WTC11 (cell line): ENCODE measurements around the gene URB1. TPM values are rescaled to one million over a fixed set of nuclear protein-coding genes. Genes with fewer than 3 reads are reported as not detected.
A peak's percentile ranks its signal among the peaks of the same experiment; 100 is the strongest.
"Not testable (repeated sequence)": the region's sequence is repeated elsewhere in the genome, so short reads cannot be mapped to it uniquely, and the experiment has no call there.

Source experiments
- ATAC-seq: fragments of 200-7000 bp; cut with Tn5 transposase; 2 replicates; pipeline ENCODE4 v1.10.0; 2021; ENCODE audit warnings: mild to moderate bottlenecking, moderate library complexity
- CTCF ChIA-PET: fragments of 300-600 bp; sonication (Branson Sonifier 250); formaldehyde crosslinking; loops from one replicate; lab custom pipeline; 2021; ENCODE audit warnings: antibody characterized with exemption; lab: Charles Lee
- POLR2A ChIA-PET: fragments of 350-600 bp; sonication (Branson Sonifier 250); formaldehyde crosslinking; loops from one replicate; lab custom pipeline; 2021; ENCODE audit warnings: antibody characterized with exemption; lab: Charles Lee
- DNase-seq: peaks from one replicate; pipeline ENCODE4 v3.0.0; 2021; ENCODE audit warnings: low spot score
- H3K27ac Mint-ChIP-seq: 2 replicates; pipeline ENCODE4 v1.8.0; 2021; ENCODE audit warnings: mixed read lengths
- H3K27me3 Mint-ChIP-seq: 2 replicates; pipeline ENCODE4 v1.8.0; 2021; ENCODE audit warnings: low read depth, mild to moderate bottlenecking, moderate library complexity, mixed read lengths
- H3K36me3 Mint-ChIP-seq: 2 replicates; pipeline ENCODE4 v1.8.0; 2021; ENCODE audit warnings: mixed read lengths
- H3K4me1 Mint-ChIP-seq: 2 replicates; pipeline ENCODE4 v1.8.0; 2022; ENCODE audit warnings: mixed read lengths
- H3K4me3 Mint-ChIP-seq: 2 replicates; pipeline ENCODE4 v1.8.0; 2021; ENCODE audit warnings: mild to moderate bottlenecking, moderate library complexity, mixed read lengths
- H3K9me3 Mint-ChIP-seq: 2 replicates; pipeline ENCODE4 v1.8.0; 2021; ENCODE audit warnings: mixed read lengths
- ATF1 ChIP-seq: sonication (generic); formaldehyde crosslinking; IDR thresholded peaks from 2 replicates; pipeline ENCODE4 v1.8.1; 2023; ENCODE audit warnings: mild to moderate bottlenecking, moderate library complexity, missing genetic modification reagents
- FOXP1 ChIP-seq: sonication (generic); formaldehyde crosslinking; IDR thresholded peaks from 2 replicates; pipeline ENCODE4 v1.8.0; 2022; ENCODE audit warnings: missing genetic modification reagents, mild to moderate bottlenecking, moderate library complexity, borderline replicate concordance
- GRHL2 ChIP-seq: fragments of 250-450 bp; sonication (Bioruptor Pico); IDR thresholded peaks from 2 replicates; pipeline ENCODE4 v1.8.0; 2022; ENCODE audit warnings: mild to moderate bottlenecking, moderate library complexity; ENCODE audit not compliant: insufficient replicate concordance, severe bottlenecking
- IRF1 ChIP-seq: sonication (generic); formaldehyde crosslinking; IDR thresholded peaks from 2 replicates; pipeline ENCODE4 v1.8.0; 2023; ENCODE audit warnings: missing genetic modification reagents
- IRF2 ChIP-seq: sonication (generic); formaldehyde crosslinking; IDR thresholded peaks from 2 replicates; pipeline ENCODE4 v1.8.0; 2022; ENCODE audit warnings: low read depth, missing genetic modification reagents, borderline replicate concordance
- KAT7 ChIP-seq: sonication (generic); formaldehyde crosslinking; IDR thresholded peaks from 2 replicates; pipeline ENCODE4 v1.8.1; 2023; ENCODE audit warnings: missing genetic modification reagents, mild to moderate bottlenecking, borderline replicate concordance
- NR2C2 ChIP-seq: sonication (generic); formaldehyde crosslinking; IDR thresholded peaks from 2 replicates; pipeline ENCODE4 v1.8.0; 2022; ENCODE audit warnings: mild to moderate bottlenecking, missing genetic modification reagents
- PRRX2 ChIP-seq: fragments of 250-450 bp; sonication (Bioruptor Pico); IDR thresholded peaks from 2 replicates; pipeline ENCODE4 v1.8.0; 2021; ENCODE audit warnings: mild to moderate bottlenecking
- RORB ChIP-seq: fragments of 250-450 bp; sonication (Bioruptor Pico); IDR thresholded peaks from 2 replicates; pipeline ENCODE4 v1.9.0; 2021; ENCODE audit warnings: mild to moderate bottlenecking
- SOX15 ChIP-seq: fragments of 250-450 bp; sonication (Bioruptor Pico); IDR thresholded peaks from 2 replicates; pipeline ENCODE4 v1.9.0; 2021; ENCODE audit warnings: mild to moderate bottlenecking
- ZNF671 ChIP-seq: fragments of 250-450 bp; sonication (Bioruptor Pico); IDR thresholded peaks from 2 replicates; pipeline ENCODE4 v1.8.0; 2021; ENCODE audit warnings: mild to moderate bottlenecking
- ZSCAN18 ChIP-seq: fragments of 250-450 bp; sonication (Bioruptor Pico); IDR thresholded peaks from 2 replicates; pipeline ENCODE4 v2.1.2; 2022; ENCODE audit warnings: mild to moderate bottlenecking, moderate library complexity
- total RNA-seq: library from RNA; stranded (reverse); gene quantifications from 3 replicates; pipeline ENCODE4 v1.2.3, GENCODE V29; 2021
- TF ChIP-seq, protein P1 (sequence below): sonication (generic); formaldehyde crosslinking; conservative IDR thresholded peaks from 2 replicates; pipeline ENCODE4 v1.8.1; 2023; ENCODE audit warnings: mild to moderate bottlenecking, low read depth, missing genetic modification reagents, moderate library complexity
- TF ChIP-seq, protein P2 (sequence below): sonication (generic); formaldehyde crosslinking; IDR thresholded peaks from 2 replicates; pipeline ENCODE4 v1.8.0; 2022; ENCODE audit warnings: mild to moderate bottlenecking, missing genetic modification reagents
- TF ChIP-seq, protein P3 (sequence below): sonication (generic); formaldehyde crosslinking; IDR thresholded peaks from 2 replicates; pipeline ENCODE4 v1.8.0; 2022; ENCODE audit warnings: mild to moderate bottlenecking, missing genetic modification reagents
- TF ChIP-seq, protein P4 (sequence below): sonication (generic); formaldehyde crosslinking; IDR thresholded peaks from 2 replicates; pipeline ENCODE4 v1.8.1; 2023; ENCODE audit warnings: mild to moderate bottlenecking, missing genetic modification reagents

URB1 gene
- total RNA-seq, 1 experiment from 2014 or later, result 38.7 TPM

DNA sequence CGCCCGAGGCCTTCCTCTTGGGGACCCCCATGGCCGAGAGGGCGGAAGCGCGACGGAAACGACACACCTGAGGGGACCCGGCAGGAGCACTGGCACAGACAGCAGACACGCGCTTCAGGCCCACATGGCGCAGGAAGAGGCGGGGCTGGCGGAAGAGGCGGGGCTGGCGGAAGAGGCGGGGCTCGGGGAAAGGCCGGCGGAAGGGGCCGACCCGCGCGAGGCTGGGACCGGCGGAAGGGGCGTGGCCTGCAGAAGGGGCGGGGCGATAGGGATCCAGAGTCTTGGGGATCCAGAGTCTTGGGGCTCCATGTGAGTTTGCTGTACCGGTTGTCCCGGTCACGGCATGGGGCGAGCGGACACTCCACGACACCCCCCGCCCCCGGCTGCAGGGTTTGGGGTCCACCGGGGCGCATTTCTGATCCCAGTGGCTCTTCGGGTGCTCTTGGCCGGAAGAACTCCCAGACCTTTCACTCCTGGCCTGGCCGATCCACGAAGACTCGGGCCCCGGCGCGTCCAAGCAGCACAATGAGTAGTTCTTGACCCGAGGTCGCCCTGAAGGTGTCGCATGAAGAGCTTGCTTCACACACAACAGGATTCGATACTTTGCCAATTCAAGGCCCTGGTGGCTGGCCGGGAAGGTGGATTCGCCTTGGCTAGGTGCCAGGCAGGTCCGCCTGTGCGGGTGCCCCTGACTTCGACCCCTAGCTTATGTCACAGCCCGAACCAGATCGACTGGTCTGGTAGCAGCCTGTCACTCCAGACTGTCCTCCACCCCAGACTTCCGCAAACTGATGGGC lies at the start of gene URB1 (continued):
- no peak for TF ChIP-seq ZSCAN18
- TF ChIP-seq PRRX2 (CRISPR knock-in tag), result no peak
- no peak for TF ChIP-seq NR2C2
- no peak for TF ChIP-seq KAT7 (CRISPR knock-in tag)
- TF ChIP-seq IRF2 (CRISPR knock-in tag), result no peak
- TF ChIP-seq, protein P1, sequence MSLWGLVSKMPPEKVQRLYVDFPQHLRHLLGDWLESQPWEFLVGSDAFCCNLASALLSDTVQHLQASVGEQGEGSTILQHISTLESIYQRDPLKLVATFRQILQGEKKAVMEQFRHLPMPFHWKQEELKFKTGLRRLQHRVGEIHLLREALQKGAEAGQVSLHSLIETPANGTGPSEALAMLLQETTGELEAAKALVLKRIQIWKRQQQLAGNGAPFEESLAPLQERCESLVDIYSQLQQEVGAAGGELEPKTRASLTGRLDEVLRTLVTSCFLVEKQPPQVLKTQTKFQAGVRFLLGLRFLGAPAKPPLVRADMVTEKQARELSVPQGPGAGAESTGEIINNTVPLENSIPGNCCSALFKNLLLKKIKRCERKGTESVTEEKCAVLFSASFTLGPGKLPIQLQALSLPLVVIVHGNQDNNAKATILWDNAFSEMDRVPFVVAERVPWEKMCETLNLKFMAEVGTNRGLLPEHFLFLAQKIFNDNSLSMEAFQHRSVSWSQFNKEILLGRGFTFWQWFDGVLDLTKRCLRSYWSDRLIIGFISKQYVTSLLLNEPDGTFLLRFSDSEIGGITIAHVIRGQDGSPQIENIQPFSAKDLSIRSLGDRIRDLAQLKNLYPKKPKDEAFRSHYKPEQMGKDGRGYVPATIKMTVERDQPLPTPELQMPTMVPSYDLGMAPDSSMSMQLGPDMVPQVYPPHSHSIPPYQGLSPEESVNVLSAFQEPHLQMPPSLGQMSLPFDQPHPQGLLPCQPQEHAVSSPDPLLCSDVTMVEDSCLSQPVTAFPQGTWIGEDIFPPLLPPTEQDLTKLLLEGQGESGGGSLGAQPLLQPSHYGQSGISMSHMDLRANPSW (CRISPR knock-in tag), result no peak
- TF ChIP-seq, protein P2, sequence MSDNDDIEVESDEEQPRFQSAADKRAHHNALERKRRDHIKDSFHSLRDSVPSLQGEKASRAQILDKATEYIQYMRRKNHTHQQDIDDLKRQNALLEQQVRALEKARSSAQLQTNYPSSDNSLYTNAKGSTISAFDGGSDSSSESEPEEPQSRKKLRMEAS (CRISPR knock-in tag), result peak; percentile 97
- no peak for TF ChIP-seq RORB
- TF ChIP-seq ZNF671 (CRISPR knock-in tag), result no peak
- TF ChIP-seq GRHL2, result no peak
- TF ChIP-seq, protein P3, sequence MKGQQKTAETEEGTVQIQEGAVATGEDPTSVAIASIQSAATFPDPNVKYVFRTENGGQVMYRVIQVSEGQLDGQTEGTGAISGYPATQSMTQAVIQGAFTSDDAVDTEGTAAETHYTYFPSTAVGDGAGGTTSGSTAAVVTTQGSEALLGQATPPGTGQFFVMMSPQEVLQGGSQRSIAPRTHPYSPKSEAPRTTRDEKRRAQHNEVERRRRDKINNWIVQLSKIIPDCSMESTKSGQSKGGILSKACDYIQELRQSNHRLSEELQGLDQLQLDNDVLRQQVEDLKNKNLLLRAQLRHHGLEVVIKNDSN (CRISPR knock-in tag), result no peak; the same call in 1 of the 2 replicates
- TF ChIP-seq FOXP1 (CRISPR knock-in tag), result peak; percentile 64; the same call in 1 of the 2 replicates
- TF ChIP-seq IRF1, result 0 out of 2 replicates have a peak, but pooled peaks have one; percentile 51
- TF ChIP-seq SOX15 (CRISPR knock-in tag), result no peak
- TF ChIP-seq, all 79 proteins: peak for 16

GRCh38 chr21:32437729-32438128 lies 44.9 kb upstream of the URB1 start:
- Mint-ChIP-seq H3K27me3 (no peaks in the 10 kb centered on the region; the same call in 1 of the 2 replicates), H3K4me1 (peaks cover 9% of the 10 kb centered on the region), H3K27ac (no peak overlapping the region), H3K4me3 (no peak overlapping the region), H3K9me3 (no peaks in the 10 kb centered on the region), H3K36me3 (no peaks in the 10 kb centered on the region)
- ChIA-PET POLR2A (no interaction called here), CTCF (interaction anchor here (2.1 kb wide), 1 partner anchor 163 kb away, joined by 5 read pairs; no protein-coding TSS in a partner anchor)
- ATAC-seq, result no peak
- no peak for DNase-seq
- no peak for TF ChIP-seq ATF1 (CRISPR knock-in tag)
- TF ChIP-seq, protein P4, sequence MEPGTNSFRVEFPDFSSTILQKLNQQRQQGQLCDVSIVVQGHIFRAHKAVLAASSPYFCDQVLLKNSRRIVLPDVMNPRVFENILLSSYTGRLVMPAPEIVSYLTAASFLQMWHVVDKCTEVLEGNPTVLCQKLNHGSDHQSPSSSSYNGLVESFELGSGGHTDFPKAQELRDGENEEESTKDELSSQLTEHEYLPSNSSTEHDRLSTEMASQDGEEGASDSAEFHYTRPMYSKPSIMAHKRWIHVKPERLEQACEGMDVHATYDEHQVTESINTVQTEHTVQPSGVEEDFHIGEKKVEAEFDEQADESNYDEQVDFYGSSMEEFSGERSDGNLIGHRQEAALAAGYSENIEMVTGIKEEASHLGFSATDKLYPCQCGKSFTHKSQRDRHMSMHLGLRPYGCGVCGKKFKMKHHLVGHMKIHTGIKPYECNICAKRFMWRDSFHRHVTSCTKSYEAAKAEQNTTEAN (CRISPR knock-in tag), result no peak
- TF ChIP-seq, all 79 proteins: peak for 0

DNA sequence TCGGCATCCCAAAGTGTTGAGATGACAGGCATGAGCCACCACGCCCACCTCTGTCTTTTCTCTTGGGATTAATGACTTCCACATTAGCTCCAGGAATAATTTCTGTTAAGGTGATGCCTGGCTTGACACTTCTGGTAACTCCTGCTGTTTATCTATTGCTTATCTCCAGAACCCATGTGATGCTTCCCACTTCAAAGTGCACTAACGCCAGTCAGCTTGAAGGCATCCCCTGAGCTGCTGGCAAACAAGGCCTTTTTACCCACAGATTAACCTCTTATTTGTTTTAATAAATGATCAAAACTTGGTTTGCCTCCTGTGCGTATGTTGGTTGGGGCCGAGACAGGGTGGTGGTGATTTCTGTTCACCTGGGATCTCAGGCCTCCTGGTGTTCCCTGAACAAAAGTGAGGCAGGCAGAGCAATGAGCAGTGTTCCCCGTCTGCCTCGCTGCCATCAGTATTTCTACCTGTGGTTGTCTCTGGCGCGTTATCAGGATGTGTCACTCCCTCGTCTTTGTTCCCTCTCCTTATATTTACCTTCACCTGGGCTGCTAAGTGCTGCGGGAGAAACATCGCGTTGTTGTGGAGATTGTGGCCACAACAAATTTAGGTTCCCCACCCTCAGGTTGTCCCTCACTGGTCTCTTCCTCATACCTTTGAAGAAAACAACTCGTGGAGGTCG lies 40.3 kb upstream of the URB1 start:
- CTCF ChIA-PET, POLR2A ChIA-PET, H3K4me3 Mint-ChIP-seq, H3K27ac Mint-ChIP-seq, H3K27me3 Mint-ChIP-seq, H3K36me3 Mint-ChIP-seq, DNase-seq: not testable (repeated sequence)
- Mint-ChIP-seq H3K9me3 (peaks cover 18% of the 10 kb centered on the region), H3K4me1 (peaks cover 15% of the 10 kb centered on the region)
- peak; percentile 38 for ATAC-seq
